GM19395 (cell line): ENCODE results near the gene TRIM72.
"Not testable (repeated sequence)": the region's sequence is repeated elsewhere in the genome, so short reads cannot be mapped to it uniquely, and the experiment has no call there.

Experiments used
- ATAC-seq: cut with Tn5 transposase; IDR thresholded peaks from one replicate; pipeline ENCODE4 v1.9.1; 2021; ENCODE audit warnings: mild to moderate bottlenecking, moderate library complexity; ENCODE audit not compliant: unreplicated experiment

TRIM72 gene, protein sequence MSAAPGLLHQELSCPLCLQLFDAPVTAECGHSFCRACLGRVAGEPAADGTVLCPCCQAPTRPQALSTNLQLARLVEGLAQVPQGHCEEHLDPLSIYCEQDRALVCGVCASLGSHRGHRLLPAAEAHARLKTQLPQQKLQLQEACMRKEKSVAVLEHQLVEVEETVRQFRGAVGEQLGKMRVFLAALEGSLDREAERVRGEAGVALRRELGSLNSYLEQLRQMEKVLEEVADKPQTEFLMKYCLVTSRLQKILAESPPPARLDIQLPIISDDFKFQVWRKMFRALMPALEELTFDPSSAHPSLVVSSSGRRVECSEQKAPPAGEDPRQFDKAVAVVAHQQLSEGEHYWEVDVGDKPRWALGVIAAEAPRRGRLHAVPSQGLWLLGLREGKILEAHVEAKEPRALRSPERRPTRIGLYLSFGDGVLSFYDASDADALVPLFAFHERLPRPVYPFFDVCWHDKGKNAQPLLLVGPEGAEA

DNA sequence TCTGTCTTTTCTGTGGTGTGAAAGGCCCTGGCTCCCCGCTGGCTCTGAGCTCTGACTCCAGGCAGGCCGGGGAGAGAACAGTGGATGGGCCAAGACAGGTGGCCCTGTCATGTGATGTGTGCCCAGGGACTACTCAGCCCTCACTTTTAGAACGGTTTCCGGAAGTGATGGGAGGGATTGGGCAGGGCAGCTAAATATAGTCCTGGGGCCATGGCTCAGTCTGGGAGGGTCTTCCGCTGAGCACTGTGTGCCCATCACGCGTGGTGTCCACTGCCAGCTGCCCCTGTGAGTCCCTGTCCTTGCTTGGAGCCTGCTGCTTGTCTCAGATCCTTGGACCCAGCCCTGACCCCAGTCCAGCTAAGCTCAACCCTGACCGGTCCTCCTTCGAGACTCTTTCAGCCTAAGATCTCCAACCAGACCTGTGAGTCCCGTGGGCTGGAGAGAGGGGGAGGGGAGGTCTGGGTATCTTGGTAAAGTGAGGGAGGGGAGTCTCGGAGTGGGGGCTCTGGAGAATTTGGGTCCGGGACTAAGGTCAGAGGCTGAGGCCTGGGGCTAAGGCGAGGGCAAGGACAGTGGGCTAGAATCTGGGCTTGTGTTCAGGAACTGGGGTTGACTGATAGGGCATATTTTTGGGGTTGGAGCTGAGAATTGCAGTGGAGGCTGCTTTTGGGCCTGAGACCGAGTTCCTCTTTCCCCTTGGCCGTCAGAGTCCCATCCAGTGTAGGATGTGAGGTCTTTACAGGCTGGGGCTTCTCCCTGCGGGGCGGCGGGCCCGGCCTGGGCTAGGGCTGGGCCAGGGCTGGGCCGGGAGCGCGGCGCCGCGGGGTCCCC is at the start of gene TRIM72:
TRIM72 (plus strand) TSS at position 243 of the 831 bp plus-strand sequence. CDS start 620 bp downstream, outside the sequence.
- ATAC-seq = no peak

DNA sequence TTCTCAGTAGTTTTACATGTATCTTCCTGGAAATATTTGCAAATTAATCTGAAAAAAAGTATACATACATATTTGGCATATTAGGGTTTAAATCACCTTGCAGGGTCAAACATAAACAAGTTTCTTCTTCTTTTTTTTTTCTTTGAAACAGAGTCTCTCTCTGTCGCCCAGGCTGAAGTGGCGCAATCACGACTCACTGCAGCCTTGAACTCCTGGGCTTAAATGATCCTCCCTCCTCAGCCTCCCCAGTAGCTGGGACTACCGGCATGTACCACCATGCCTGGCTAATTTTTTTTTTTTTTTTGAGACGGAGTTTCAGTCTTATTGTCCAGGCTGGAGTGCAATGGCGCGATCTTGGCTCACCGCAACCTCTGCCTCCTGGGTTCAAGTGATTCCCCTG is 46.6 kb upstream of the TRIM72 start:
- no peak for ATAC-seq

DNA sequence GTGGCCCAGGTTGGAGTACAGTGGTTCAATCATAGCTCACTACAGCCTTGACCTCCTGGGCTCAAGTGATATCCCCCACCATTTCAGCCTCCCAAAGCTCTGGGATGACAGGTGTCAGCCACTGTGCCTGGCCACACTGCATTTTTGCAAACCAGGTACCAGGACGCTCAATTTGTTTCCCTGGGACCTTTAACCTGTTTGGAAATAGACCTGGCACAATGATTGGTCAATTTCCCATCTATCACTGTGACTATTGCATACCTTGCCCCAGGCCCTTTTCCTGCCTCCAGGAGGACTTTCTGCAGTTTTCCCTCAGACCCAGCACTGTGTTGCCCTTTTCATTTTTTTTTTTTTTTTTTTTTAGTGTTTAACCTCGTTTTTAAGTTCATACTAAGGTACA is 45.1 kb upstream of the TRIM72 start:
- ATAC-seq = no peak

DNA sequence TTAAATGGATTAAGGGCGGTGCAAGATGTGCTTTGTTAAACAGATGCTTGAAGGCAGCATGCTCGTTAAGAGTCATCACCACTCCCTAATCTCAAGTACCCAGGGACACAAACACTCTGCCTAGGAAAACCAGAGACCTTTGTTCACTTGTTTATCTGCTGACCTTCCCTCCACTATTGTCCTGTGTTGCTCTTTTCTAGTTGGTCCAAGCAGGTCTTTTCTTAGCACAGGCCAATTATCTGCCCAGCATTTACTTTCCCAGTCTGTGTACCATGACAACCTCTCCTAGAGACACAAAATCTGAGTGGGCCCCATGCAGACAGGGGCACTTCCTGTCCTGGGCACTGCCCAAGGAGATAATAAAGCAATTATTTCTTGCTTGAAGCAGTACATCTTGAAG is 43.9 kb upstream of the TRIM72 start:
- ATAC-seq = not testable (repeated sequence)

DNA sequence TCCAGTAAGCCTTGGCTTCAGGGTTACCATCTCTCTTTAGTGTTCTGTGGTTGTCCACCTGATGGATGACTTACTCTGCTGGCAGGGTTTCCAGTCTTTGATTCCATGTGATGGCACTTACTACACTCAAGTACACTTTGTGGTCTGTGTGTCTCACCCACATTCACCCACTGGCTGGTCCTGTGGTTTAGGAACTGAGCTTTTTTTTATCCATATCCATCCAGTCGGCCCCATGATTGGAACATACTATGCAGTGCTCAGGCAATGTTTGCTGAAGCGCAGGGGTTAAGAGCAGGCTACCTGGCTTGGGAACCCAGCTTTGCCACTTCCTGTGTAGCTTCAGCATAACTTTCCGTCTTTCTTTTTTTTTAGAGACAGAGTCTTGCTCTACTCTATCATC is 36.8 kb upstream of the TRIM72 start:
- ATAC-seq = no peak

DNA sequence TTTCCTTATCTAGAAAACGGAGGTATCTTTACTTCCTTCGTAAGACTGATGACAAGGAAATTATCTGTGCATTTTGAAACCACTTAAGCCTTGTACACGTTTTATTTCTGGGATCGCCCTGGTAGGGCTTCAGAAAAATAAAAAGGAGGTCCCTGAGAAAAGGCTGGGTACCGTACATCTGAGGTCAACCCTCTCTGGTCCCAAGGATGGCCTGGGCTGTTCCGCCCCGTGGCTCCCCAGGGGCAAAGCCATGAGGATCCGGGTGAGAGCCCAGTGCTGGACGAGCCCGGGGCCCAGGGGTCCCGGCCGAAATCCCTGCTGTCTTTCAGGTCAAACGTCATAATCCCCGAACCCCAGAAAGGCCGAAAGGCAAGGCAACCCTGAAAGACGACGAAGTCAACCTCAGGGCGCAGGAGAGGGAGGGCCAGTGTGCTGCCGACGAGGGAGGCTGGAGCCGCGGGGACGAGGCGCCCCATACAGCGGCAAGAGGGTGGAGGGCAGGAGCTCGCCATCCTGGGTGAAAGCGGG is 34.6 kb upstream of the TRIM72 start:
- peak; percentile 6 for ATAC-seq

DNA sequence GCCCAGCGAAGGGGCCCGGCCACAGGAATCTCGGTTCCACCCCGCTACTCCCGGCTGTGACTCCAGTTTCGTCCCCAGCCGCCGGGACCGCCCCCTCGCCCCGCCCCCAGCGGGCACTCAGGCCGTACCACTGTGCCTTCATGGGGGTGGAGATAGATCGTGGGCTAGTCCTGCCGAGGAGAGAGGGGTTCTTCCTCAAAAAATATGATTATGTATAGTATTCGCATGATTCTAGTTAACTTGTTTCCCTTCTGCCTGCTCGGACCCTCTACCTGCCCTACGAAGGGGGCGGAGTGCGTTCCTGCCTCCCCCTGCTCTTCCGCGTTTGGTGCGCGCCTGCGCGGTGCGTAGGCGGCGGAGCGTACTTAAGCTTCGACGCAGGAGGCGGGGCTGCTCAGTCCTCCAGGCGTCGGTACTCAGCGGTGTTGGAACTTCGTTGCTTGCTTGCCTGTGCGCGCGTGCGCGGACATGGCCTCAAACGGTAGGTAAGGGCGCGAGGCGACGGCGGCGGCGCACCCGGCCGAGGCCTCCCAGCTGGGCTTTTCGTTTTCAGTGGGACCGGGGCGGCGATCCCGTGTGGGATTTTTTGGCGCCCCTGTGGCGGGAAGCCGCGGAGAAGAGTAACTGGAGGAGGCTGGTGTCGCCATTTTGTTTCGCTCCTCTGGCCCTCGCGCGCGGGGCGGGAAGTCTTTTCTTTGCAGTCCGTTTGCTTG is 34.0 kb upstream of the TRIM72 start, which contains the start of gene FUS:
FUS (plus strand) TSS at position 393 of the 713 bp plus-strand sequence; CDS start at position 469, 76 bp downstream.
- ATAC-seq = peak; percentile 56

DNA sequence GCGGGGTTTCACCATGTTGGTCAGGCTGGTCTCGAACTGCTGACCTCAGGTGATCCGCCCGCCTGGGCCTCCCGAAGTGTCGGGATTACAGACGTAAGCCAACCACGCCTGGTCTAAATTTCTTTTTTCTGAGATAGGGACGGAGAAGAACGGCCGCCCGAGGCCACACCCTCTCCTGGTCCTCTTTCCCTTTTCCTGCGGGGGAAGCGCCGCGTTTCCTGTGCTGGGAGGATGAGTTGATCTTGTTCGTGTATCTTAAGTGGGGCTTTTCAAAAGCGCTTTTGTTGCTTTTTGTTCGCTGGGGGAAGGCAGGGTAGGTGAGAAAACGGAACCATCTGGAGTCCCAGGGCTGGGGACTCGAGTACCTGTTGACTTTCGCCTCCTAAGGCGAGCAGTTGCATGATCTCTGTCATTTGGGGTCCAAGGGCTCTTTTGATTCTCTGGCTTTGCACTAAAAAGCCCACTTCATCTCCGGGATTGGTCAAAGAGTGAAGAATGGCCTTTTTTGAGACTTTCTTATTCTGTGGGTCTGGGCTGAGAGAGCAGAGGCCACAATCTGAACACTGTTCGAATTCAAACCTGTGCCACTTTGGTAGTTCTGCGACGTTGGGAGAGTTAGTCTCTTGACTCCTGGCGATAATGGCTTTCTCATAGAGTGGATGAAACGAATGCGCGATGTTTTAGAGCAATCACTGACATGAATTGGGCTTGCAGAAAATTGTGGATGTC is 32.7 kb upstream of the TRIM72 start:
- ATAC-seq = no peak

DNA sequence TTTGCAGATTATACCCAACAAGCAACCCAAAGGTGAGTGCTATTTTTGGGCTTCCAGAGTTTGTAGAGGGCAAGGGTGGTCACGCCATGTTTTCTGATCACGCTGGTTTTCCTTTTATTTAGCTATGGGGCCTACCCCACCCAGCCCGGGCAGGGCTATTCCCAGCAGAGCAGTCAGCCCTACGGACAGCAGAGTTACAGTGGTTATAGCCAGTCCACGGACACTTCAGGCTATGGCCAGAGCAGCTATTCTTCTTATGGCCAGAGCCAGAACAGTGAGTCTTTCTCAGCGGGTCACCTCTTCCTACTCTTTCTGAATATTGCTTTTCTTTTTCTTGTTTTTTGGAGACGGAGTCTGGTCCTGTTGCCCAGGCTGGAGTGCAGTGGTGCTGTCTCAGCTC is 31.5 kb upstream of the TRIM72 start:
- no peak for ATAC-seq

DNA sequence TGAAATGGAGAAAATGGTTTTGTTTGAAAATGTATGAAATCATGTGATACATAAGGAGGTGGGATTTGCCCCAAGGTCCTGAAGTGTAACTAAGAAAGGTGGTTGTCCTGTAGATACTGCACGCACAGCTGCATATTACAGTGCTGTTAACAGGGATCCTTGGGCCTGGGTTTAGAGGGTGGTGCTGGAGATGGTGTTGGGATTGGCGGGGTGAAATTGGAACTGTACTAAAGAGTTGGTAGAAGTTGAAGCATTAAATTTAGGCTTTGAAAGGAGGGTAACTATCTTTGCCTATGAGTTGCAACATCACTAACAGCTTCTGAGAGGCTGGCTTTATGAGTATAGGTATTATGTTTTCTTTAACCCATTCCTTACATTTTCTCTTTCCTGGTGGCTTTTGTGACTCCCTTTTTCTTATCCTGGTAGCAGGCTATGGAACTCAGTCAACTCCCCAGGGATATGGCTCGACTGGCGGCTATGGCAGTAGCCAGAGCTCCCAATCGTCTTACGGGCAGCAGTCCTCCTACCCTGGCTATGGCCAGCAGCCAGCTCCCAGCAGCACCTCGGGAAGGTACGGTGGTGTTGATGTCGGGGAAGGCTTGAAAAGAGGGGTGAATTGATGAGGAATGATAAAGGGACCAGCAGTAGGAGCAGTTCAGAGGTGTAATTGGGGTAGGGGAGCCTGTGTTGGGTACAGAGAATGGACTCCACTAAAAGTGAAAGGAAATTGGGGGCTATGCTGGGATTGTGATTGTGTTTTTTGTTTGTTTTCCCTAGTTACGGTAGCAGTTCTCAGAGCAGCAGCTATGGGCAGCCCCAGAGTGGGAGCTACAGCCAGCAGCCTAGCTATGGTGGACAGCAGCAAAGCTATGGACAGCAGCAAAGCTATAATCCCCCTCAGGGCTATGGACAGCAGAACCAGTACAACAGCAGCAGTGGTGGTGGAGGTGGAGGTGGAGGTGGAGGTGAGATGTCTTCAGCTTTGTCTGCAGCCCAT is 30.2 kb upstream of the TRIM72 start:
- ATAC-seq = no peak

DNA sequence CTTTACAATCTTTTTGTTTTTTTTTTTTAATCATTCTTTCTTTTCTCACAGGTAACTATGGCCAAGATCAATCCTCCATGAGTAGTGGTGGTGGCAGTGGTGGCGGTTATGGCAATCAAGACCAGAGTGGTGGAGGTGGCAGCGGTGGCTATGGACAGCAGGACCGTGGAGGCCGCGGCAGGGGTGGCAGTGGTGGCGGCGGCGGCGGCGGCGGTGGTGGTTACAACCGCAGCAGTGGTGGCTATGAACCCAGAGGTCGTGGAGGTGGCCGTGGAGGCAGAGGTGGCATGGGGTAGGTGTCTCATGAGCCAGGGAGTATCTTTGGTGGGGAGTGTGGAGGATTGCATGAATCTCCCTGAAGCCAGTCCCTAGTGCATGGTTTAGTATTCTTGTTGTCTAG is 29.0 kb upstream of the TRIM72 start:
- no peak for ATAC-seq

DNA sequence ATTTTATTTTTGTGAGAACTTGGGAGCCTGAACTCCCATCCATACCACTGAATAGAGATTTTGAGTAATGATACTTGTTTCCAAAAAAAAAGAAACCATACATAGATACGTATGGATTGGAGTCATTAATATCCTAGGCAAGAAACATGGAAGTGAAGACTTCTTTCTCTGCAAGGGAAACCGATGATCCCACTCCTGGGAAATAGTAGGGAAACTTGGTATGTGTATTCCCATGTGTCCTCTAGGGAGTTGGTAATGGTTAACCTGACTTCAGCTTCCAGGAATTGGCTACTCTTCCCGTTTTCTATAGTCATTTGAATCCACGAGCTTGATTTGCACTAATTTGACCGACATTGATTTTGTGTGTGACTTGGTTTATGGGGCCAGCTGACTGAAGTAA is 28.6 kb upstream of the TRIM72 start:
- no peak for ATAC-seq

DNA sequence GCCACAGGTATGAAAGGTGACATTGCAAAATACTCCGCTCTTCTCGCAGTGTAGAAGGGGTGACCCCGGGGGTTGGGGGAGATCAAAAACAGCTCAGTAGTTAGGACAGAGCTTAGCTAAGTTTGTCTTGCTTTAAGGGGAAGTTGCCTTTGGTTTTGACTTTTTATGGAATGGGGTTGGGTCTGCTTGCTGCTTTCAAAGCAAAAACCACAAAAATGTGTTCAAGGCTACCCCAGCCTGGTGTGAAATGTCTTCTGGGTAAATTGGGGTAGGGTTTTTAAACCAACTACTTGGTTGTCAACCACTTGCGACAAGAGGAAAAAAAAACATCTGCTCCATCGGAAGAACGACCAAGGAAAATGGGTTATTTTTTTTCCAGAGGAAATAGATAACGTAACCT is 27.7 kb upstream of the TRIM72 start:
- no peak for ATAC-seq

DNA sequence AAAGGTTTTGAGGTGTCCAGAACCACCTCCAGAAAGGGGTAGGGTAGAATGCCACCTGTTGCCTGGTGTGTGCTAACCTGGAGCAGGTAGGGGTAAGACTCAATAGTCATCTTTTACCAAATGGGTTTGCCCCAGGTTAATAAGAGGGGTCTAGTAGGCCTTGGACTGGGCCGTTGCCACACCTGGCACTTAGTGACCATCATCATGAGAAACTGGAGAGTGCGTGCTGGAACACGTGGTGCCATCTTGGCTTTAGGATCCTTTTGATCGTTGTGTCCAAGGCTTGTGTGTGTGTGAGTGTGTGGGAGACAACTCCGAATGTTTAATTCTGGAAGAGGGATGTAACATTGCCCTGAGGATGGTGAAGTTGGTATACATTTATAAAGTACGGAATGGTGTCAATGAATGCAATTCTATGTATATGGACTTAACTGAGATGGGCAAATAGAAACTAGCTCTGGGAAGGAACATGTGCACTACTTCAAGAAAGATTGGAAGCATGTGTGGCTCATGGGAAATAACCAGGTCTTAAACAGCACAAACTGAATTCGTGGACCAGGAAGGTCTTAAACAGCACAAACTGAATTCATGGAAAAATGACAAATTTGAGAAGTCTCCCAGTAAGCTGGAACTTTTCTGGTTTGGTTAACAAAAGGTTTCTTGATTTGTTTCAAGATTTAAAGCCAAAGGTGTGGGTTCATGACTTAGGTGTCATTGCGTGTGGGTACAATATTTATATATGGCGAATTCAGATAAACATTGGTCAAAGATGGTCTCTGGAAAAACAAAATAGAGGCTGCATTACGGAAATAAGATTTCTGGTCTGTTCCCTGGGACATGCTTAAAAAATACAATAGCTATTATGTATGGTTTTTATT is 26.8 kb upstream of the TRIM72 start:
- ATAC-seq = no peak

DNA sequence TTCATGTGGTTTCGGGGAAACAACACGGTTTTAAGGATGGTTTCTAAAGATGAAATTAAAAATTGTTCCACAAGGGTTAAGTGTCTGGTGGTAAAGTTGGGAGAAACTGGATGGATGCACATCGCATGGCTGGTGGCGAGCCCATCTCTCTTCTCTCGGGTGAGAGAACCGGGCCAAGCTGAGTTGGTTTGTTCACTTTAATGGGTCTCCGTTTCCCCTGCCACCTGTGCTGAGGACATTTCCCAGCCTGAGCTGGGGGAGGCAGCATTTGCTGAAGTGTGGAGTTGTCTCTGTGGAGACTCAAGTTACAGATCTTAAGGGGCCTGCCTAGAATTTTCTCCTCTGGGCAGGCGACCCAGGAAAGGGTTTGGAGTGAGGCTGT is 26.1 kb upstream of the TRIM72 start:
- ATAC-seq = no peak

DNA sequence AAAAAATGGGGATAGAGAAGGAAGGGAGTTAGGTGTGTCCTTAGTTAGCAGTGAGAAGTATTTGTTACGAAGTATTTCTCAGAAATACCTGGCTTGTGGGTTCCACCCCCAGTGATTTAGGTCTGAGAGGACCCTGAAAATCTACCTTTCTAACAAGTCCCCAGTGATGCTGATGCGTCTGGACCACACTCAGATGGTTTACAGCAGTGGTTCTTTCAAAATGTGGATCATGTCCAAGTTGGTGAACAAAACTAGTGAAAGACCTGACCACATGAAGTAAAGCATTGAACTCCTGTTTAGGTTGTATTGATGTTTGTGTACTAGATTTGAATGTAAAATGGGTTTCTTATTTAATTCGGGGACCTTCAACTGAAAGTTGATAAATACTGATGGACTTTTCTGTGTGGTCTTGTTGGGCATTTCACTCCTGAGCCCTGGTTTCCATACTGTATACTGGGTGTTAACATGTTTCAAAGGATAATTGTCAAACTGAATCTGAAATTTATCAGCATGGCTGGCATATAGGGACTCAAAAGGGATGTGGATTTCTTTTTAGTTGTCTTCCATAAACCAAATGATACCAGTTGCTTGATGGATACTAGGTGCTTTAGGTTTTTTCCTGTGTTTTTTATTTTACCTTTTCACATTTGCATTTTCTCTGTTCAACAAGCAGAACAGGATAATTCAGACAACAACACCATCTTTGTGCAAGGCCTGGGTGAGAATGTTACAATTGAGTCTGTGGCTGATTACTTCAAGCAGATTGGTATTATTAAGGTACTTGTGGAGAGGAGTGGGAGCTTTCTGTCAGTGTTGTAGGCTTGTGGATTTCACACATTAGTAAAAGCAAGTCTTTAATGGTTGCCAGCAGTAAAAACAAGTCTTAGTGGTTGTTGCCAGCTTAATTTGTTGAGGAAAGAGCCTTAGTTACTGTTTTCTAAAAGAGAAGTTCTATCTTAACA is 25.2 kb upstream of the TRIM72 start:
- no peak for ATAC-seq

DNA sequence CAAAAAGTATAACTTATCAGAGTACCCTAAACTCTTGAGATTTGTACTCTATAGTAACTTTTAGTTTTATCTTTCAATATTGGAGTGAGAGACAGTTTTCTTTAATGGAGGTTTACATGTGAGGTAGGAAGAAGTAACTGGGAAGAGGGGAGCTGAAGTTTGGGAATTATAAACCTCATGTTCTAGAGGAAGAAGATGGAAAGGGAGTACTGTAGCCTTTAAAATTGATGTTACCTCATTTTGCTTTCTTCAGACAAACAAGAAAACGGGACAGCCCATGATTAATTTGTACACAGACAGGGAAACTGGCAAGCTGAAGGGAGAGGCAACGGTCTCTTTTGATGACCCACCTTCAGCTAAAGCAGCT is 24.5 kb upstream of the TRIM72 start:
- ATAC-seq = no peak
